NCI-H2227 (cell line): ENCODE data around the gene RBMS3.

Source experiments
- DNase-seq: peaks from one replicate; lab custom pipeline; 2025; ENCODE audit not compliant: unreplicated experiment; lab: John Stamatoyannopoulos, UW

Gene RBMS3

DNA sequence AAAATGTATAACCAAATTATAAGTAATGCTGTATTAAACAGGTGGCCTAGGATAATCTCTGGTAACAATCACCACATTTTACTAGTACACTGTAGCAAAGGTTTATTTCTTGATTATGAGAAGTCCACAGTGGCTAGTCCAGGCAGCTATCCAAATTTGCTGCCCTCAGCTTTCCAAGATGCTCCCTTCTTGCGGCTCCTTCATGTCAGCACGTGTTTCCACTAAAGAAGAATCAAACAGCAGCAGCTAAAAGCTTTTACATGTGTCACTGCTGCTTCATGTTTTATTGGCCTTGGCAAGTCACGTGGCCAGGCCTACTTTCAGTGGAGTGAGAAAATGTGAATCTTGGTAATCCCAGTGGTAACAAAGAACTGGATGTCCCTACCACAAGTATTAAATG, 5.6 kb upstream of the RBMS3 start:
- DNase-seq: no peak

DNA sequence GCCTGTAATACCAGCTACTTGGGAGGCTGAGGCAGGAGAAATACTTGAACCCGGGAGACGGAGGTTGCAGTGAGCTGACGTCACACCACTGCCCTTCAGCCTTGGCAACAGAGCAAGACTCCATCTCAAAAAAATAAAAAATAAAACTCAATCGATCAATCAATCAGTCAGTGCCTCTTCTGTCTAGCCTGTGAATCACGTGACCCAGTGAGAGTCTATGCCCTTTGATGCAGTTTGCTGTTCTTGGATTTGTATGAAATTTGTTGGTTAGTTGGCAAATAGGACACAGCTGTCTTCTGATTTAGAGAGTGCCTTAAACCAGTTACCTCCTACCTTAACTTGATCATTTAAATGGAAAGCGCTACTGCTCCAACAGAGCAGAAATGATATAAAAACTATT, 3.6 kb upstream of the RBMS3 start:
- DNase-seq: no peak

DNA sequence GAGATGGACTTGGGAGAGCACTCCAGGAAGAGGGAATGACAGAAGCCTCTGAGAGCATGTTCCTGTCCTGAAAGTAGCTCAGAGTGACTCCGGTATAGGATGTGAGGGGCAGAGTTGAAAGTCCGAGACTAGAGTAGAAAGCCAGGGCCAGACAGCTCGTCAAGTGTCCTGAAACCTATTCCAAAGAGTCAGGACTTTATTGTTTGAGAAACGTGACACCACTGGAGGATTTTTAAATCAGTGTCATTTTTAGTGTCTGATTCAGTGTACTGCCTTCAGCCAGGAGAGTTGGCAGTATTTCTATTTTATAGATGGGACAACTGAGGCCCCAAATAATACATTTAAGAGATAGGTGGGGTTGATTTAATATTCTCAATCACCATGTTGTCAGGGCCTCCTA, 1.6 kb upstream of the RBMS3 start:
- no peak for DNase-seq

DNA sequence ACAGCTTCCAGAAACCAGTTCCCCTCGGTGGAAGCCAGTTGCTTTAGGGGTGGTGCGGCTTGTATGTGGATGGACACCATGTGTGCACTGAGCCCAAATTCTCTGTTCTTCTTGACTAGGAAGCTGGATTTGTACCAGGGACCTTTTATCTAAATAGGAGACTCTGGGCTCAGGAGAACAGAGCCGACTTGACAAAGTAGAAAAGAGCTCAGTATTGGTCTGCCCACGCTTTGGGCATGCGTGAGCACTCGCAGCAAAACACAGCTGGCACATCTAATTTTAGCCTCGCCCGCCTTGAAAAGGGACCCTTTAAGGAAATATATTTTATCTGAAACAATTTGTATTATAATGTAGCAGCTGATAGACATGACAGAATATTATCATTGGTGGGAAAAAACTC, 1.1 kb upstream of the RBMS3 start:
- DNase-seq: no peak

DNA sequence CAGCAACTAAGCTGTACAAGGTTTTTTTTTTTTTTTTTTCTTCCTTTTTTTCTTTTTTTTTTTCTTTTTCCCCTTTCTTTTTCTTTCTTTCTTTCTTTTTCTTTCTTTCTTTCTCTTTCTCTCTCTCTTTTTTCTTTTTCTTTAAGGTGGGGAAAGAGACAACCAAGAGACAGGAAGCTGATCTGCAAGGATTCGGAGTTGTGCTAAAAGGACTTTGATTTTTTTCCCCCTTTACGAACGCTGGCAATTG, 148 bp downstream of the RBMS3 start:
- DNase-seq: no peak

DNA sequence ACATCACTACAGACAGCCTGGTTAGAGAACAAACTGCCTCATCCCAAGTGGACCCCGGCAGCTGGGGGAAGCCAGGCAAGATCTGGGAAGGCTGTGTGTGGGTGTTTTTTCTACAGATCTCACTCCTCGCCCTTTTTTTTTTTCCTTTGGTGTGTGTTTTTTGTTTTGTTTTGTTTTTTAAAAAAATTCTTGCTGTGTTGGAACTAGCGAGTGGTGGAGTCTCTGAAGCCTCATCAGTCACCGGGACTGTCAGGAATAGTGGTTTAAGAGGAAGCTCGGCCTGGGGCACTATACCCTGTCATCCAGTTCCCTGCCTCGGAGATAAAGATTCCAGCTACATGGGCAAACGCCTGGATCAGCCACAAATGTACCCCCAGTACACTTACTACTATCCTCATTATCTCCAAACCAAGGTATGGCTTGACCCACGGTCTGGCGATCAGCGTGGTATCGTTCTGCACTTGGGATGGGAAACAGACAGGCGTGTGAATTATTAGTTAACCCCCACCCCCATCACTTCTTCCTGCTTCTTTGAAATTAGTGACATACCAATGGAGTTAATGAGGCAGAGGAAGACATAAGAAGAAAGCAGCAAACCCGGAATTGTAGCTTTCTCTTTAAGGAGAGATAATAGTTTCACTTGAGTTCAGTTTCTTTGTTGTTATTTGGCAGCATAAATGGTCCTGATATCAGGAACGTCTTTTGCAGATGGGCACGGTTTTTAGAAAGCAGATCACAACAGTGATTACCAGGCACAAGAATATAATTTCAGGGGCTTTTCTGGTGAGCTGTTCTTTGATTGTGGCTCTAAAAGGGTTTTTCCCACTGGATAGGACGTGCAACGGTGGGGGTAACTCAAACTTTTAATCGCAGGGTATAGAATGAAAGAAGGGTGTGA, 722 bp downstream of the RBMS3 start:
- DNase-seq: no peak

DNA sequence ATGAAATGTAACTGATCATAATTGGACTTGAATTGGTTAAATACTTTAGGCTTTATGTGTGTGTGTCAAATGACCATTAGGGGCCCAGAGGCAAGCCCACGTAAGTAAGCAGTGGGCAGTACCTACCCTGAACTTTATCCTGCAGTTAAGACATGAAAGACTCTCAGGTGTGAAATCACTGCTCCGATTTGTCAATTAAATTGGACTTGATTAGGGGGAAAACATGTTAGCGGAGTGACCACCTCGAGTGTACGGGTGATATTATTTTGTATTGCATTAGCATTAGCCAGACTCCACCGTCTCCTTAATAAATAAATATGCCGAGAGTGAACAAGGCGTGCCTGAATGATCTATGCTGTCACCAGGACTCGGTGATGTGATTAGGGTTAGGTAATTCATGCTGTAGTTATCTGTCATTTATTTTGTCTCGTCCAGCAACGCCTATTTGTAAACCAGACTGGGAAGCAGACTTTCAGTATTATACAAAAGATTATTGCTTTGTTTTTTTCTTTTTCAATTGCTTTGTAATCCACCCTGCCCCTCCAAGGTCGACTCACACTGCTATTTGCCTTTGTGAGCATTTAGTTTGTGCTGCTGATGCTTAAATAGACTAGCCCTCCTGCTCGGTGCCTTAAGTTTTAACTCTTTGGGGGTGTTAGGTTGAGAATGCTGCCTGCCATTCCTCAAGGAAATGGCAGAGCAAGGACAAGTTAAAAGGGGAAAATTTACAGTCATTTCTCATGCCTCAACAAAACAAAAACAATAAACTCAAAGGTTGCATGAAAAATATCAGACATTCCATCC, 1.8 kb downstream of the RBMS3 start:
- DNase-seq: no peak

DNA sequence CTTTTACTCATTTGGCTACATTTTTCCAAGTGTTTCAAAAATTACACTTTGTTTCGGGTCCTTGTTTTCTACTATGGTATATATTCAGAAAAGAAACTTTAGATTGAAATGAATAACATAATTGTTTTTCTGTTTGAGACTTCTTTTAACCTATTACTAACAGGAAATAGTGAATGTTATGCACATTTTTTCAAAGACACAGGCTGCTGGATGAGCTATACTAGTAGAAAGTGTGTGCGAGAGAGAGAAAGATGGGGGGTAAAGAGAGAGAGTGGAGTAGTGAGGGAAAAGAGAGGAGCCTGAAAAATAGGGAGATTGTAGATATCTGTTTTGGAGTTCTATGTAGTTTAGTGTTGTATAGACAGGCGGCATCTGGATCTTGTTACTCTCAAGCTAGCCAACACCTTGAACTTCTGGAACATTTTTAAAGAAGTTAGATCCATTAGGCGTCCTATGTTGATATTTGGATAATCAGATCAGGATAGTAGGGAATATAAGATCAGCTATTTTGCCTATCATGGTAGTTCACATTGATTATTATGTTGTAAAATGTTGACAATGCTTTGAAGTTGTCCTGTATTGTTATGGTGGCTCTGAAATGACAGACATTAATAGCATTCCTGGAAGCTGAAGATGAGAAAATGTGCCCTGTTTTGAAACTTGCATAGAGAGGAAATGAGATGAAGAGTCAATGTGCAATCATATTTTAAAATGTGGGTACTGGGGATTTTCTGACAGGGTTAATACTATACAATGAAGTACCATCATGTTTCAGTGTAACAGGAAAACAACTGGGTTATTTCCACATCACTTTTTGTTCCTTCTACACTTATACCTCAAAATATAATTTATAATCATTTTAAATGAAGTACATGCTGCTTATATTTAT, 2.6 kb downstream of the RBMS3 start:
- DNase-seq: no peak

DNA sequence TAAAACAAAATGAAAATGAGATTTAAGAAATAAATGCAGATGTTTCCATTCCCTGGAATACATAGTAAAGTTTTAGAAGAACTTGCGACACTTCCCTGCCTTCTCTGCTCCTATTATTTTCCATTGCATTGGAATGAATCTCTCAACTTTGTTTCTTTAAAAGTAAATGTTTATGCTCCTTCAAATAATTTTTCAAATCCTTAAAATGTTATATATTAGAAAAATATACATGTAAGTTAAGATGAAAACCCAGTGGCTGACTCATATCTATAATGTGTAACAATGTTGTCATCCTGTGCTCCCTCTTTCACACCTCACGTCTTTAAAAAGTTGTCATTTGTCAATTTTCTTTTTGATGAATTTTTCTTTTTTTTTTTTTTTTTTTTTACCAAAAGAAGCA, 3.6 kb downstream of the RBMS3 start:
- DNase-seq: no peak

DNA sequence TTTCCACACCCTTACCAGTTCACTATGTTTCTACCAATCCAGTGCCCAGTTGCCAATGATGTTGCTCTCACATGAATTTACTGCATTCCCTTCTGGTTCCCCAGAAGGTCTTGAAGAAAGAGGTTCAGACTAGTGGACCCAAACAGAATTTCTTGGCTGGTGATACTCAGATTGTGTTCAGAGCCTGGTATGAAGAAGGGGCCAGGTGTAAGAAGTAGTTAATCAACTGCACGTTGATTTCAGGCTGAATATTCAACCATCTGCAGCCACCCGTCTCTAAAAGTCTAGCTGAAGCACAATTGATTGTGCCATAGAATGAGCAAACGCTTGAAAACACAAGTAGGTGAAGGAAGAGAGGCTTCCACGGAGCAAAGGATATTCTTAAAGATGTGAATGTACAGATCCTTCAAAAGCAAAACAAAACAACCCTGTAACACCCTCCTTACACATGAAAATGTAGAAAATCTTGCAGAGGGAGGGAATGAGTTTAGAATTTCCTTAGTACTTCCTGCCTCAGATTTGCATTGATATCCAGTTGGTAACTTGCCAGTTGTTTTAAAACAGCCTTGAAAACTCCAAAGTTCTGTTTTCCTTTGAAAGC, 4.7 kb downstream of the RBMS3 start:
- DNase-seq: no peak

DNA sequence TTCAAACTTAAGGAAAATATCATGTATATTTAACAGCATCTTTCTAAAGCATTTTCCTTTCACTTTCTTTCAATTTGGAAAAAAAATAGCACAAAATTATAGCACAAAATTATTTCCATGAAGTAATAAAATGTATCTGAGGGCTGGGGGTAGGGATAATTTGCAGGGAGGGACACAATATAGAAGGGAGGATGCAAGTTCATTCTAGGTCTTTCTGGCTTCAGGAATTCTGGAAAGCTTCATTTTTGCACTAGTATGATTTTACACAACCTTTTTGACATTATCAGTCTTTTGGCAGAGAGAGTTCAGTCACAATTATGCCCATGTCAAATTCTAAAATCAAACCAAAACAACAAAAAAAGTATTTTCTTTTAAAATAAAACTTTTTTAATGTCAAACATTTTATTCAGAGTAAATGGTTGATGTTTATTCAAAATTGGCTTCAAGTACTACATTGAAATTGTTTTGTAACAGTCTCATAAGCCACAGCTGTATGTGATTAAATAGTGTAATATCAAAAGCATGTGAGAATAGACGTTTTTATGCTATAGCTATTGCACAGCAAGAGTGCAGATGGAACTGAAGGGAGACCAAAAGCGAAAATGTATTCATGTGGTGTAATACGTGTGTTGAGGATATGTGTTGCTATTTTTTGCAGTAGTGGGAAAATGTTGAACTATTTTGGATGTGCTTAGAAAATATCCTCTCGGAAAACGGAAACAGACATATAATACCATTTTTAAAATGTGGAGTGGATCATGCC, 5.8 kb downstream of the RBMS3 start:
- no peak for DNase-seq

DNA sequence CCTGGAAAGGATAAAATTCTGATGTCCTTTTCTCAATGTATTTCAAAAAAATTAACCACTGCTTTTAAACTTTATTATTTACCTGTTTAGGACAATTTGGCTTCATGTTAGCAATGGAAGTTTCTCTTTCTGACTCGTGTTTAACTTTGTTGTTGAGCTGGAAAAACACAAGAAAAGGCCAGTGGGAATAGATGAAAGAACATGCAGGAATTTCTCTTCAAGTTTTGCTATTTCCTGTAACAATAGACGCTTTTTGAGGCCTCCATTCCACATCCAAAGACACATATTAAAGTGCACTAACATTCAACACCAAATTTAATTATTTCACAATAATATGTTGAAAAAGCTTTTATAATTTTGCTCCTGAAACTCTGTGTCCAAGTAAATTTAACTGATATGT, 9.7 kb downstream of the RBMS3 start:
- DNase-seq: no peak

DNA sequence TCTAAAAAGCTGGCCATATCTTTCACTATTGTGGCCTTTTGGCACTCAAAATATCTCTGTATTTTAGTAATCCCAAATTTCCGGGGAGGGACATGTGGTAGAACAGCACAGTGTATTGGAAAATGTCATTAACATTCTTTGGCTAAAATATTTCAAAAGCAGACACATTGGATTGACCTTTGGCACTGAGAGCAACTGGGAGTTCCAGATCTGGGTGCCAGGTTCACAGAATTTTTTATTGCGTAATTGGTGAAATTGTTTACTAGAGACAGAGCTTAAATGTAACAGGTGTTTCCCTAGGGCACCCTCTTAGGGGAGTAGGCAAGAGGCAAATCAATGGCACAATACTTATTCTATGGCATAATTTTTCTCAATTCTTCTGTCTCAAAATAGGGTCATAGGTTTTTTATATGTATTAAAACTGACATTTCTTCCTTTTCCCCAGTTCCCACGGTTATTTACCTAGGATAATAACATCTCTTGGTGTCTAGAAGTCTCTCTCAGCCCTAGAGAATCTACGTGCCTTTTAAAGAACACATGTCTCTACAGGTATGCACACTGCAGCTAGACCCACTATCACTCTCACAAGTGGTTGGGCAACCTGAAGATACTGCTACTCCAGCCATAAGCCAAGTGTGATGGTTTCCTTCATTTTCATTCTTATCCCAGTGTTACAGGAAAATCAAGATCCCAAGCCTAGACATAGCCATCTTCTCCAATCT, 10.6 kb downstream of the RBMS3 start:
- no peak for DNase-seq

DNA sequence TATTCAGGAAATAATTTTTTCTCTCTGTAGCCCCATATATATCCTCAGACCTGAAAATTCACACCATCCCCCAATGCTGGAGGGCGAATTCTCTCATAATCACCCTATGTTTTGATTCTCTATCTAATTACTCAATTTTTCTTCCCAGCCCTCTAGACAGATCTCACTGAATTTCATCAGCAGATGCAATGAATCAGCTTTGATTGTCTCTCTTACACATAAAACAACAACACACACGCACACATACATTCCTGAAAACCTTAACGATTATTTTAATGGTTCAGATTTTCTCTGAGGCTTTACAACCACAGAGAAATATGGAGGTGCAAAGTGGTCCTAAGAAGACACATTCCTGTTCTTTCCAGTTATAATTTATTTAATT, 11.1 kb downstream of the RBMS3 start:
- DNase-seq: no peak

DNA sequence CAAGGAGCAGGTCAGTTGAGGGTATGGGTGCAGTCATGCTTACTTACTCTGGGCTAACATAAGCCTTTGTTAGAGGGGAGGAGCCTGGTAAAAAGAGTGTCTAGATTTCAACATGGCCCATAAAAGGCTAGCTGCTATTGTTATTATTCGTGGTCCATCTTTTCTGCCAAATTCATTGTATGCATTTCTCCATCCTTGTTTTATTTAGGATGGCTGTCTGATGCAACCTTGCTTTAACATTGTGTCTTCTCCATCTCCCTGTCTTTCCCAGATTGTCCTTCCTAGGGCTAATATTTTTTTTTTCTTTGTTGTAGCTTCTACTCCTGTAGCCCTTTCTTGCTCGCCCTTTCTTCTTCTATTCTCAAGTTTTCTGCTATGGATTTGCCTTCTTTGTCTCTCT, 12.6 kb downstream of the RBMS3 start:
- DNase-seq: no peak

DNA sequence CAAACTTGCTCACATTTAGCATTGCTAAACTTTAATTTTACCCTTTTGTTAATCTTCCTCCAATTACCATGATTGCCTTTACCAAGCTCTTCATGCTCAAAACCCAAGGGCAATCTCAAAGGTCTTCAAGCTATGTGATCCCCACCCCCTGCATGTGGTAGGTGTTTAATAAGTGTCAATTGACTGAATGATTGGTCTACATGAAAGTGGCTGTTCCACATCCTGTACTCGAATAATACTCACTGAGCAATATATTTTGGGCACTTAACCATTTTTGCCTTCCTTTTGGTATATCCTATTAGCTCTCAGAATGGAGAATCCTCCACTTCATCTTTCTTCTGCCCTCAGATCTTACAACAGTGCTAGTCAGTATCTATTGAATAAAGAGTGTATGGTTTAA, 17.1 kb downstream of the RBMS3 start:
- no peak for DNase-seq

DNA sequence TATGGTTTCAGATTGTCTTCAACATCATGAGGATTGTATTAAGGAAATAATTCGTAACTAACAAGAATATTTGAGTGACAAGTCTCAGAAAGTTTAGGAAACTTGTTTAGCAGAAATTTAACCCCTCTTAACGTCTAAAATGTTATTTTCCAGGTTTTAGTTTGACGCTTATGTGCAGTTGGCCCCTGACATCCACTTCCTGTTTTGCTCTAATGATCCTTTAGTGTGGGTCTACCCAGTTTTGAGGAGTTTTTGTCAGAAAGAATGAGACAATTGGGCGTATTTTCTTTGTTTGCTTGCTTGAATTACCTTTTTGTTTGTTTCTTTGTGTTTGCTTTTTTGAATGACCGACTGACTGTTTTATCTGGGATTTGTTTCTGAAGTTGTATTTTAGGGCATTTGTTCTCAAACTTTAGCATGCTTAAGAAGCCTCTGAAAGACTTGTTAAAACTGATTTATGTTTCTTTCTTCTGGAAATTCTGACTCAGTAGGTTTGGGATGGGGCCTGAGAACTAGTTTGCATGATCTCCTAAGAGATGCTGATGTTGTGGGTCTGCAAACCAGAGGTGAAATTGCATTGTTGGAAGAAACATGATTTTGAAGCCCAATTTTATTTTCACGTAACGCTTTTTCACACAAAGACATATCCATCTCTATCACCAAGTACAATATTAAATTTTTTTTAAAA, 20.6 kb downstream of the RBMS3 start:
- no peak for DNase-seq

DNA sequence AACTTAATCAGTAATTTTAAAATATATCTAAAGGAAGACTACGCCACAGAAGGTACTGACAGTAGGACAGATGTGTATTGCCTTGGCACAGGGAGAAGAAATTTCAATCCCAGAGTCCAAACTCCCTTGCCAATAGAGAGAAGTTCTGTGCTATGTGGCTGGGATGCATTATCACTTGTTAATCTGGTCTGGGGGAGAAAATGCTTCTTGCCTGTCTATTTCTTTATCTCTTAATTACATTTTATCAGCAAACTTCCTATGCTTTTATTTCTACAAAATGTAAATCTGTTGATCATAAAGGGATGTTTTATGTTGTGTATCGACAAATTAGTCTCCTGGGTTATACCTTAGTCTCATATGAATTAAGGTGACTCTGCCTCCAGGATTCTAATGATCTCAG, 21.7 kb downstream of the RBMS3 start:
- no peak for DNase-seq

DNA sequence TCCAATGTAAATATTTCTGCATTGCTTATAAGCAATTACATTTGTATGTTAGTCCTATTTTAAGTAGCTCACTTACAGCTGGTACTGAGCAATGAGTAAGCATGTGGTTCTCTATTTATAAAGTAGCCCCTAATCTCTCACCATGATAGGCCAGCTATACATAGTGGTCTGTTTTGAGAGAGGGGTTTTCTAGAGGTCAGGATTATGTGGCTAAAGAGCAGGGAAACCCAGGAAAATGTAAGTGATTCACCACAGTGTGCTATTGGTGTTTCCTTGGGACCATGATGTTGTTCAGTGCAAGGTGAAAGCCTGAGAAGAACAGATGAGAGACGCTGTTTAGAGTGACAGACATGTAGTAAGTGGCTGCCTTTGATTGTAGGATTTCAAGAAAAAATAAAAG, 26.4 kb downstream of the RBMS3 start:
- no peak for DNase-seq
